Measurements from ENCODE around the gene SACM1L.

SACM1L gene

GRCh38 chr3:45762647-45763302 is 73.6 kb downstream of the SACM1L start:
- DNase-seq (ENCODE audit: low read depth in 1 of 2, low spot score in 1 of 2), result no peak

- no peak for DNase-seq (ENCODE audit: low read depth in 1 of 2, low spot score in 1 of 2)
Observed at GRCh38 chr3:45763303-45763675, 74.1 kb downstream of the SACM1L start.

- DNase-seq (ENCODE audit: low read depth in 1 of 2, low spot score in 1 of 2), result no peak
Observed at GRCh38 chr3:45765266-45765851, 76.2 kb downstream of the SACM1L start.

GRCh38 chr3:45765958-45766357 is 76.8 kb downstream of the SACM1L start:
- no peak for DNase-seq (ENCODE audit: low read depth in 1 of 2, low spot score in 1 of 2)

- no peak for DNase-seq (ENCODE audit: low read depth in 1 of 2, low spot score in 1 of 2)
Observed at GRCh38 chr3:45771166-45771775, 82.1 kb downstream of the SACM1L start.

- no peak for DNase-seq (ENCODE audit: low read depth in 1 of 2, low spot score in 1 of 2)
Observed at GRCh38 chr3:45771831-45772230, 82.6 kb downstream of the SACM1L start.

- no peak for DNase-seq (ENCODE audit: low read depth in 1 of 2, low spot score in 1 of 2)
Observed at GRCh38 chr3:45772341-45773035, 83.3 kb downstream of the SACM1L start.

GRCh38 chr3:45773072-45773471 is 83.9 kb downstream of the SACM1L start:
- DNase-seq (ENCODE audit: low read depth in 1 of 2, low spot score in 1 of 2), result no peak

- no peak for DNase-seq (ENCODE audit: low read depth in 1 of 2, low spot score in 1 of 2)
Observed at GRCh38 chr3:45773714-45774449, 84.7 kb downstream of the SACM1L start.

- DNase-seq (ENCODE audit: low read depth in 1 of 2, low spot score in 1 of 2), result no peak
Observed at GRCh38 chr3:45774581-45775521, 85.7 kb downstream of the SACM1L start.

GRCh38 chr3:45775571-45776300 is 86.5 kb downstream of the SACM1L start:
- DNase-seq (ENCODE audit: low read depth in 1 of 2, low spot score in 1 of 2), result no peak

- DNase-seq (ENCODE audit: low read depth in 1 of 2, low spot score in 1 of 2), result no peak
Observed at GRCh38 chr3:45776301-45776595, 87.1 kb downstream of the SACM1L start.

GRCh38 chr3:45776611-45777010 is 87.4 kb downstream of the SACM1L start:
- no peak for DNase-seq (ENCODE audit: low read depth in 1 of 2, low spot score in 1 of 2)

GRCh38 chr3:45777111-45777745 is 88.0 kb downstream of the SACM1L start:
- DNase-seq (ENCODE audit: low read depth in 1 of 2, low spot score in 1 of 2), result no peak

GRCh38 chr3:45777746-45778386 is 88.7 kb downstream of the SACM1L start:
- DNase-seq (ENCODE audit: low read depth in 1 of 2, low spot score in 1 of 2), result no peak

GRCh38 chr3:45778761-45779201 is 89.6 kb downstream of the SACM1L start:
- no peak for DNase-seq (ENCODE audit: low read depth in 1 of 2, low spot score in 1 of 2)

- DNase-seq (ENCODE audit: low read depth in 1 of 2, low spot score in 1 of 2), result no peak
Observed at GRCh38 chr3:45779746-45780735, 90.8 kb downstream of the SACM1L start.

GRCh38 chr3:45781271-45781670 is 92.1 kb downstream of the SACM1L start:
- DNase-seq (ENCODE audit: low read depth in 1 of 2, low spot score in 1 of 2), result no peak
